Activated T-helper 2 cell treated with anti-CD3 and anti-CD28 coated beads, Interferon-gamma antibody, Interleukin-2, Interleukin-4, amounts not matched to agents 10 μg/mL and 5 μg/mL and 100 μg/mL, durations not matched to agents 14 hours and 24 hours and 36 hours (primary cell): ENCODE measurements around the gene CTRB1. TPM values are rescaled to one million over a fixed set of nuclear protein-coding genes. Genes with fewer than 3 reads are reported as not detected.
"Not testable (repeated sequence)": the region's sequence is repeated elsewhere in the genome, so short reads cannot be mapped to it uniquely, and the experiment has no call there.

Source experiments
- DNase-seq: peaks from one replicate; pipeline ENCODE4 v3.0.0; 2021; ENCODE audit warnings: low spot score
- H3K27ac Mint-ChIP-seq: one replicate; pipeline ENCODE4 v1.8.0; 2021; ENCODE audit warnings: mixed read lengths
- H3K27me3 Mint-ChIP-seq: one replicate; pipeline ENCODE4 v1.8.0; 2021; ENCODE audit warnings: low read depth, mixed read lengths
- H3K36me3 Mint-ChIP-seq: one replicate; pipeline ENCODE4 v1.8.0; 2021; ENCODE audit warnings: low read depth, mixed read lengths
- H3K4me1 Mint-ChIP-seq: one replicate; pipeline ENCODE4 v1.8.0; 2021; ENCODE audit warnings: low read depth, mixed read lengths
- H3K4me3 Mint-ChIP-seq: one replicate; pipeline ENCODE4 v1.8.0; 2021; ENCODE audit warnings: low read depth, mild to moderate bottlenecking, moderate library complexity, mixed read lengths
- H3K9me3 Mint-ChIP-seq: one replicate; pipeline ENCODE4 v1.8.0; 2021; ENCODE audit warnings: mixed read lengths
- intact Hi-C: fragments of 100-400 bp; cut with micrococcal nuclease; formaldehyde crosslinking; loops from one replicate; pipeline ENCODE4 v1.15.1; 2023
- total RNA-seq: library from RNA; stranded (reverse); gene quantifications from 2 replicates; pipeline ENCODE4 v1.2.3, GENCODE V29; 2022

The CTRB1 gene
- total RNA-seq, 1 donor from 2014 or later, result not detected

GRCh38 chr16:75272097-75272551 is 53.3 kb downstream of the CTRB1 start:
- DNase-seq, result no peak
- Mint-ChIP-seq H3K9me3 (no peaks in the 10 kb centered on the region), H3K4me3 (no peak overlapping the region), H3K36me3 (no peaks in the 10 kb centered on the region), H3K4me1 (no peaks in the 10 kb centered on the region), H3K27me3 (peaks cover 24% of the 10 kb centered on the region), H3K27ac (no peak overlapping the region)
- intact Hi-C loops, result no loop called here

- H3K4me3 Mint-ChIP-seq, H3K27ac Mint-ChIP-seq, H3K9me3 Mint-ChIP-seq, DNase-seq, H3K4me1 Mint-ChIP-seq, intact Hi-C loops, H3K36me3 Mint-ChIP-seq: not testable (repeated sequence)
- peaks cover 26% of the 10 kb centered on the region for H3K27me3 Mint-ChIP-seq
Observed at GRCh38 chr16:75272629-75273028, 53.8 kb downstream of the CTRB1 start.

- no peak for DNase-seq
- H3K9me3 Mint-ChIP-seq, result no peaks in the 10 kb centered on the region
- H3K36me3 Mint-ChIP-seq, result no peaks in the 10 kb centered on the region
- H3K27ac Mint-ChIP-seq, result no peak overlapping the region
- intact Hi-C loops, result no loop called here
- H3K4me3 Mint-ChIP-seq, result no peak overlapping the region
- H3K27me3 Mint-ChIP-seq, result peaks cover 29% of the 10 kb centered on the region
- no peaks in the 10 kb centered on the region for H3K4me1 Mint-ChIP-seq
Observed at GRCh38 chr16:75273054-75273925, 54.5 kb downstream of the CTRB1 start.

Other genes with a start within 250 kb of the CTRB1 start
- gene WDR59, start 233.9 kb upstream of the CTRB1 start, total RNA-seq, result 83.9 and 92.0 TPM in 2 replicates
- gene ZNRF1, start 220.0 kb upstream of the CTRB1 start, total RNA-seq, result 34.8 and 36.6 TPM in 2 replicates
- gene LDHD, start 102.2 kb upstream of the CTRB1 start, total RNA-seq, result 0.41 TPM in 1 of 2 replicates, not detected in the other
- 11.2 and 14.0 TPM in 2 replicates for gene ZFP1, start 70.5 kb upstream of the CTRB1 start, total RNA-seq
- gene CTRB2, start 11.8 kb upstream of the CTRB1 start, total RNA-seq, result not detected in 2 replicates
- gene BCAR1, start 32.6 kb downstream of the CTRB1 start, total RNA-seq, result 0.44 and 0.59 TPM in 2 replicates
- 33.5 and 37.5 TPM in 2 replicates for gene CFDP1, start 214.5 kb downstream of the CTRB1 start, total RNA-seq
- gene TMEM170A, start 245.7 kb downstream of the CTRB1 start, total RNA-seq, result 35.6 and 39.9 TPM in 2 replicates